Gastrocnemius medialis (tissue), 4 donors: ENCODE data around the gene FHL3.

Source experiments
- POLR2A ChIP-seq, 2 donors: fragments of 450-650 bp; IDR thresholded peaks; one replicate each; pipeline ENCODE4 v1.6.1; 2017; ENCODE audit warnings: antibody characterized with exemption in 2 of 2, mild to moderate bottlenecking in 2 of 2, moderate library complexity in 2 of 2
- TF ChIP-seq, protein P1 (sequence below), 5 experiments: fragments of 450-650 bp in 3 of 5; fragments of 200-600 bp in 2 of 5; sonication (generic) in 2 of 5; IDR thresholded peaks in 4 of 5; conservative IDR thresholded peaks in 1 of 5; 1 replicate in 4 of 5; 2 replicates in 1 of 5; pipeline ENCODE4 v1.5.1; 2016 to 2019; ENCODE audit warnings: antibody characterized with exemption in 5 of 5, mild to moderate bottlenecking in 3 of 5, moderate library complexity in 3 of 5

DNA sequence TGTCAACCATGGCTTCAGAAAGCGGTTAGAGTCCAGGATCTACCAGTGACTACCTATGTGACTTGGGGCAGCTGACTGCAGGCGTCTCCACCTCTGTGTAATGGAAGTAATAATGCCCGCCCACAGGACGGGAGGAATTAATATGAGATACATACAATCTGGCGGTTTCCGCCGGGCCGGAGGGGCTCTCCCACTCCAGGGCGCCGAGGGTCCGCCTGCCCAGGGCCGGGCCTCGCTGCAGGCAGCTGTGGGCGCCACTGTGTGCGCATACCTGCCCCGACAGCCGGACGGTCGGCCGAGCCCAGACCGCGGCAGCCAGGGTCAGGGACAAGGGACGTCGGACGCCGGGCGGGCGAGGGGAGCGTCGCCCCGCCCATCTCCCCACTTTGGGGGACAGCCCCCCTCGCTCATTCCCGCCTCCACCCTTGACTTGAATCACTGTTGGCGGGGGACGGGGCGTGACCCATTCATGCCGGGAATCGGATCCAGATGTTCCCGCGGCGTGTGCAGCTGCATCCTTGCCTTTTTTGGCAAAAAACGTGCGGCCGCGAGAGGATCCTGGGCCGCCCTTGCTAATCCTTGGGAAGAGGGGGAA, 9.5 kb downstream of the FHL3 start:
- TF ChIP-seq, protein P1, sequence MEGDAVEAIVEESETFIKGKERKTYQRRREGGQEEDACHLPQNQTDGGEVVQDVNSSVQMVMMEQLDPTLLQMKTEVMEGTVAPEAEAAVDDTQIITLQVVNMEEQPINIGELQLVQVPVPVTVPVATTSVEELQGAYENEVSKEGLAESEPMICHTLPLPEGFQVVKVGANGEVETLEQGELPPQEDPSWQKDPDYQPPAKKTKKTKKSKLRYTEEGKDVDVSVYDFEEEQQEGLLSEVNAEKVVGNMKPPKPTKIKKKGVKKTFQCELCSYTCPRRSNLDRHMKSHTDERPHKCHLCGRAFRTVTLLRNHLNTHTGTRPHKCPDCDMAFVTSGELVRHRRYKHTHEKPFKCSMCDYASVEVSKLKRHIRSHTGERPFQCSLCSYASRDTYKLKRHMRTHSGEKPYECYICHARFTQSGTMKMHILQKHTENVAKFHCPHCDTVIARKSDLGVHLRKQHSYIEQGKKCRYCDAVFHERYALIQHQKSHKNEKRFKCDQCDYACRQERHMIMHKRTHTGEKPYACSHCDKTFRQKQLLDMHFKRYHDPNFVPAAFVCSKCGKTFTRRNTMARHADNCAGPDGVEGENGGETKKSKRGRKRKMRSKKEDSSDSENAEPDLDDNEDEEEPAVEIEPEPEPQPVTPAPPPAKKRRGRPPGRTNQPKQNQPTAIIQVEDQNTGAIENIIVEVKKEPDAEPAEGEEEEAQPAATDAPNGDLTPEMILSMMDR (IDR thresholded peaks at IDR 0.05 in 4 of 5, conservative IDR thresholded peaks at IDR 0.05 in 1 of 5): no peak
- peak; percentile 27 to 49 for TF ChIP-seq POLR2A (IDR thresholded peaks at IDR 0.05)
